ENCODE measurements around the gene ETS2. TPM values are rescaled to one million over a fixed set of nuclear protein-coding genes. Genes with fewer than 3 reads are reported as not detected.
A peak's percentile ranks its signal among the peaks of the same experiment; 100 is the strongest.

ETS2 gene
- total and polyA plus RNA-seq, 2 of the 8 experiments (the other 6 are each of a cell fraction or from before 2014, with no cell fraction given) = 11.0 to 45.1 TPM

GRCh38 chr21:38853421-38853919 lies 47.7 kb downstream of the ETS2 start:
- H2AK5ac ChIP-seq (ENCODE audit: low read depth, low read length) = no peak overlapping the region
- no peak overlapping the region for H3K23ac ChIP-seq (ENCODE audit: insufficient read length)
- no peaks in the 10 kb centered on the region for H3K23me2 ChIP-seq (ENCODE audit: low read depth, low read length)
- no peak overlapping the region for H2BK12ac ChIP-seq (ENCODE audit: low read depth, low read length)
- CTCF ChIA-PET (ENCODE audit: partially characterized antibody) = interaction anchor here (1.3 to 1.5 kb wide), 2 partner anchors 15 to 184 kb away, joined by 3 to 4 read pairs; no protein-coding TSS in a partner anchor
- FAIRE-seq (no peak), DNase-seq (ENCODE audit: low read depth in 1 of 2, low spot score in 2 of 2) (peak in 1 of 2 experiments; percentile 37)
- H3K4me3 ChIP-seq (ENCODE audit: extremely low read depth in 1 of 4, insufficient read depth in 2 of 4, low read depth in 3 of 4, low read length in 4 of 4) = no peak overlapping the region
- H2AFZ ChIP-seq (ENCODE audit: low read length) = no peak overlapping the region
- H4K5ac ChIP-seq (ENCODE audit: insufficient read length, low read depth, low read length) = no peak overlapping the region
- no peak overlapping the region for H3K18ac ChIP-seq (ENCODE audit: extremely low read depth, low read length)
- no peak overlapping the region for H2BK20ac ChIP-seq (ENCODE audit: low read length)
- H3K27ac ChIP-seq (ENCODE audit: low read depth, low read length) = no peak overlapping the region
- no peak overlapping the region for H2BK120ac ChIP-seq (replicated peaks; ENCODE audit: low read depth, low read length)
- H4K8ac ChIP-seq (ENCODE audit: extremely low read depth, insufficient read depth, low read length) = no peak overlapping the region
- no peaks in the 10 kb centered on the region for H3K36me3 ChIP-seq (ENCODE audit: control insufficient read depth in 2 of 4, insufficient read depth in 4 of 4, low read length in 3 of 4)
- no peaks in the 10 kb centered on the region for H3K79me1 ChIP-seq (ENCODE audit: low read depth, low read length)
- no peak overlapping the region for H3K9ac ChIP-seq (replicated peaks in 1 of 4; ENCODE audit: extremely low read depth in 1 of 4, low read depth in 3 of 4, low read length in 3 of 4)
- WGBS, 2 experiments (ENCODE audit: extremely low coverage in 1 of 2, insufficient coverage in 1 of 2, insufficient read length in 1 of 2, insufficient replicate concordance in 2 of 2, low coverage in 1 of 2, low lambda C conversion rate in 2 of 2, missing lambda C conversion rate in 1 of 2) = 87% methylated on average over 6 of the region's 6 CpGs; no CpG with 5 or more reads in 1 of the 2 experiments
- H3K4ac ChIP-seq (replicated peaks; ENCODE audit: insufficient read length, low read depth, low read length) = no peak overlapping the region
- H2BK15ac ChIP-seq (ENCODE audit: low read length) = no peak overlapping the region
- H3K27me3 ChIP-seq (replicated peaks in 1 of 4; ENCODE audit: control insufficient read depth in 3 of 4, extremely low read depth in 1 of 4, insufficient read depth in 3 of 4, low read length in 3 of 4) = no peaks in the 10 kb centered on the region
- H3K14ac ChIP-seq (ENCODE audit: insufficient read length) = no peak overlapping the region
- H4K91ac ChIP-seq (replicated peaks; ENCODE audit: insufficient read length, low read length) = no peak overlapping the region
- no peaks in the 10 kb centered on the region for H3K9me3 ChIP-seq (ENCODE audit: insufficient read depth in 2 of 2, low read depth in 1 of 2, low read length in 1 of 2)
- H4K20me1 ChIP-seq (replicated peaks in 1 of 2; ENCODE audit: control insufficient read depth in 1 of 2, insufficient read depth in 2 of 2, low read length in 2 of 2) = no peaks in the 10 kb centered on the region
- H3K4me1 ChIP-seq (replicated peaks in 1 of 4; ENCODE audit: control insufficient read depth in 3 of 4, insufficient read depth in 4 of 4, low read length in 3 of 4) = no peaks in the 10 kb centered on the region
- POLR2A ChIA-PET (ENCODE audit: partially characterized antibody) = interaction anchor here (0.6 kb wide), 1 partner anchor 1233 kb away, joined by 3 read pairs; no protein-coding TSS in a partner anchor
- no peak overlapping the region for H2BK5ac ChIP-seq (ENCODE audit: low read depth, low read length)
- no peaks in the 10 kb centered on the region for H3K79me2 ChIP-seq (ENCODE audit: control insufficient read depth in 1 of 2, insufficient read depth in 2 of 2, low read length in 2 of 2)
- H3K56ac ChIP-seq (replicated peaks; ENCODE audit: insufficient read length, low read depth, low read length) = no peak overlapping the region
- no peak overlapping the region for H3K4me2 ChIP-seq (ENCODE audit: insufficient read depth in 1 of 2, low read depth in 2 of 2, low read length in 2 of 2)
- TF ChIP-seq EZH2 (IDR thresholded peaks at IDR 0.05; ENCODE audit: low read depth, low read length, severe bottlenecking) (no peak), SAP30 (IDR thresholded peaks at IDR 0.05; ENCODE audit: insufficient read depth, insufficient replicate concordance, low read length) (no peak), MAFK (IDR thresholded peaks at IDR 0.05; ENCODE audit: low read depth, low read length) (no peak), RNF2 (IDR thresholded peaks at IDR 0.05; ENCODE audit: borderline replicate concordance, low read depth, low read length, missing control alignments, poor library complexity, severe bottlenecking) (no peak), RBBP5 (IDR thresholded peaks at IDR 0.05; ENCODE audit: borderline replicate concordance, low read depth, low read length) (no peak), ATF2 (IDR thresholded peaks at IDR 0.05; ENCODE audit: low read length) (no peak), GTF2F1 (IDR thresholded peaks at IDR 0.05; ENCODE audit: borderline replicate concordance, low read depth, low read length) (no peak)
